SK-N-SH (cell line): ENCODE measurements around the gene CCNY. TPM values are rescaled to one million over a fixed set of nuclear protein-coding genes. Genes with fewer than 3 reads are reported as not detected.

Experiments
- CTCF ChIA-PET: fragments of 300-600, 350-600 bp; formaldehyde crosslinking; extraction: SDS; loops from one replicate; lab custom pipeline; 2021; lab: Yijun Ruan, JAX
- POLR2A ChIA-PET: fragments of 350-600 bp; sonication (Branson Sonifier 250); formaldehyde crosslinking; extraction: SDS; loops from one replicate; lab custom pipeline; 2020; ENCODE audit warnings: antibody characterized with exemption, inconsistent platforms; lab: Yijun Ruan, JAX
- DNase-seq: peaks from one replicate; pipeline ENCODE4 v3.0.0; 2012
- H2AFZ ChIP-seq: fragments of 200-600 bp; sonication (generic); 2 replicates; pipeline ENCODE4 v1.8.1; 2016; ENCODE audit warnings: antibody characterized with exemption, mild to moderate bottlenecking, low read depth
- H3F3A ChIP-seq: fragments of 200-600 bp; sonication (generic); replicated peaks from 2 replicates; pipeline ENCODE3; 2016; ENCODE audit warnings: antibody characterized with exemption, mild to moderate bottlenecking; ENCODE audit not compliant: insufficient read depth
- H3K27ac ChIP-seq, 2 experiments: fragments of 200-500 bp in 1 of 2; fragments of 200-600 bp in 1 of 2; sonication (Bioruptor generic) in 1 of 2; sonication (generic), shearing (Covaris generic) in 1 of 2; 2 replicates each; pipeline versions ENCODE4 v1.5.1 to v1.6.1; 2014 to 2016; ENCODE audit warnings: low read depth in 2 of 2, inconsistent platforms in 1 of 2, low read length in 1 of 2, mild to moderate bottlenecking in 1 of 2, mixed read lengths in 1 of 2
- H3K27me3 ChIP-seq: fragments of 200-600 bp; sonication (generic), shearing (Covaris generic); 2 replicates; pipeline ENCODE4 v1.6.1; 2016; ENCODE audit warnings: mixed run types; ENCODE audit not compliant: insufficient read depth
- H3K36me3 ChIP-seq, 2 experiments: fragments of 200-500 bp in 1 of 2; fragments of 200-600 bp in 1 of 2; sonication (Bioruptor generic) in 1 of 2; sonication (generic) in 1 of 2; replicated peaks in 1 of 2; 2 replicates each; pipeline versions ENCODE3 to v1.5.1; 2014 to 2016; ENCODE audit warnings: low read length in 1 of 2, mild to moderate bottlenecking in 1 of 2; ENCODE audit not compliant: insufficient read depth in 2 of 2, control insufficient read depth in 1 of 2
- H3K4me1 ChIP-seq, 2 experiments: fragments of 200-500 bp in 1 of 2; fragments of 200-600 bp in 1 of 2; sonication (Bioruptor generic) in 1 of 2; sonication (generic), shearing (Covaris generic) in 1 of 2; 2 replicates each; pipeline versions ENCODE4 v1.5.1 to v1.6.1; 2014 to 2016; ENCODE audit warnings: low read depth in 1 of 2, low read length in 1 of 2, mixed run types in 1 of 2; ENCODE audit not compliant: insufficient read depth in 2 of 2, control insufficient read depth in 1 of 2
- H3K4me2 ChIP-seq: fragments of 200-600 bp; sonication (generic), shearing (Covaris generic); 2 replicates; pipeline ENCODE4 v1.6.1; 2017; ENCODE audit warnings: mixed run types
- H3K4me3 ChIP-seq, 2 experiments: fragments of 200-500 bp in 1 of 2; fragments of 200-600 bp in 1 of 2; sonication (Bioruptor generic) in 1 of 2; sonication (generic), shearing (Covaris generic) in 1 of 2; 2 replicates each; pipeline versions ENCODE4 v1.5.1 to v1.8.1; 2014 to 2016; ENCODE audit warnings: low read depth in 2 of 2, inconsistent platforms in 1 of 2, low read length in 1 of 2, mild to moderate bottlenecking in 1 of 2, mixed read lengths in 1 of 2, moderate library complexity in 1 of 2
- H3K79me2 ChIP-seq: fragments of 200-600 bp; sonication (generic); 2 replicates; pipeline ENCODE4 v1.8.1; 2017; ENCODE audit warnings: mild to moderate bottlenecking; ENCODE audit not compliant: insufficient read depth
- H3K9ac ChIP-seq: fragments of 200-600 bp; sonication (generic); 2 replicates; pipeline ENCODE4 v1.6.1; 2017; ENCODE audit warnings: mixed run types
- H3K9me2 ChIP-seq: fragments of 200-600 bp; sonication (generic); 2 replicates; pipeline ENCODE4 v1.6.1; 2017; ENCODE audit warnings: mixed run types
- H3K9me3 ChIP-seq: fragments of 200-600 bp; sonication (generic); 2 replicates; pipeline ENCODE4 v1.6.1; 2017; ENCODE audit warnings: mixed run types, mild to moderate bottlenecking, moderate library complexity
- H4K20me1 ChIP-seq: fragments of 200-600 bp; sonication (generic); 2 replicates; pipeline ENCODE4 v1.6.1; 2017; ENCODE audit warnings: mild to moderate bottlenecking, mixed run types; ENCODE audit not compliant: insufficient read depth
- ELF1 ChIP-seq: IDR thresholded peaks from 2 replicates; pipeline ENCODE4 v1.4.0; 2012
- MAX ChIP-seq: IDR thresholded peaks from 2 replicates; pipeline ENCODE4 v1.4.0; 2012; ENCODE audit warnings: low read depth
- NRF1 ChIP-seq: IDR thresholded peaks from 2 replicates; pipeline ENCODE4 v1.6.1; 2012; ENCODE audit warnings: low read depth, mild to moderate bottlenecking, low read length
- POLR2AphosphoS5 ChIP-seq: IDR thresholded peaks from 2 replicates; pipeline ENCODE4 v1.6.1; 2012; ENCODE audit warnings: low read depth, low read length
- RAD21 ChIP-seq: IDR thresholded peaks from 2 replicates; pipeline ENCODE4 v1.6.1; 2012; ENCODE audit warnings: mild to moderate bottlenecking, low read length
- RCOR1 ChIP-seq: fragments of 150-350 bp; IDR thresholded peaks from 2 replicates; pipeline ENCODE4 v1.6.1; 2017; ENCODE audit warnings: antibody characterized with exemption, low read length
- REST ChIP-seq: IDR thresholded peaks from 2 replicates; pipeline ENCODE4 v1.6.1; 2012; ENCODE audit warnings: mild to moderate bottlenecking, low read depth, low read length, moderate library complexity
- WGBS: methylation state at CpG from one replicate; pipeline ENCODE4 v1.1.6; 2017; ENCODE audit warnings: low lambda C conversion rate; 5-methylcytosine and 5-hydroxymethylcytosine counted together
- polyA plus RNA-seq, 3 experiments: library from polyadenylated mRNA; depleted of rRNA; stranded (reverse); fragments of >200 nt; gene quantifications; 2 replicates each; pipeline ENCODE4 v1.2.3, GENCODE V29; 2012
- TF ChIP-seq, protein P1 (sequence below): fragments of 200-600 bp; sonication (generic); IDR thresholded peaks from 2 replicates; pipeline ENCODE4 v1.6.1; 2017; ENCODE audit warnings: antibody characterized with exemption, mild to moderate bottlenecking, moderate library complexity
- TF ChIP-seq, protein P2 (sequence below): fragments of 150-350 bp; IDR thresholded peaks from 2 replicates; pipeline ENCODE4 v1.6.1; 2016; ENCODE audit warnings: mild to moderate bottlenecking, low read depth, low read length

Gene CCNY
- polyA plus RNA-seq, 1 of the 3 experiments (the other 2 are of a cell fraction), result 29.4 TPM

GRCh38 chr10:35574924-35575352 is 238.6 kb downstream of the CCNY start:
- H3K9me2 ChIP-seq, result no peaks in the 10 kb centered on the region
- no peaks in the 10 kb centered on the region for H3K27me3 ChIP-seq
- H4K20me1 ChIP-seq, result no peaks in the 10 kb centered on the region
- H3K27ac ChIP-seq, result no peak overlapping the region
- no peaks in the 10 kb centered on the region; a peak in 1 of 4 replicates for H3K4me1 ChIP-seq
- no peak overlapping the region for H3K4me2 ChIP-seq
- no peak overlapping the region for H2AFZ ChIP-seq
- 78% methylated on average over 8 of the region's 9 CpGs for WGBS
- TF ChIP-seq, protein P1, sequence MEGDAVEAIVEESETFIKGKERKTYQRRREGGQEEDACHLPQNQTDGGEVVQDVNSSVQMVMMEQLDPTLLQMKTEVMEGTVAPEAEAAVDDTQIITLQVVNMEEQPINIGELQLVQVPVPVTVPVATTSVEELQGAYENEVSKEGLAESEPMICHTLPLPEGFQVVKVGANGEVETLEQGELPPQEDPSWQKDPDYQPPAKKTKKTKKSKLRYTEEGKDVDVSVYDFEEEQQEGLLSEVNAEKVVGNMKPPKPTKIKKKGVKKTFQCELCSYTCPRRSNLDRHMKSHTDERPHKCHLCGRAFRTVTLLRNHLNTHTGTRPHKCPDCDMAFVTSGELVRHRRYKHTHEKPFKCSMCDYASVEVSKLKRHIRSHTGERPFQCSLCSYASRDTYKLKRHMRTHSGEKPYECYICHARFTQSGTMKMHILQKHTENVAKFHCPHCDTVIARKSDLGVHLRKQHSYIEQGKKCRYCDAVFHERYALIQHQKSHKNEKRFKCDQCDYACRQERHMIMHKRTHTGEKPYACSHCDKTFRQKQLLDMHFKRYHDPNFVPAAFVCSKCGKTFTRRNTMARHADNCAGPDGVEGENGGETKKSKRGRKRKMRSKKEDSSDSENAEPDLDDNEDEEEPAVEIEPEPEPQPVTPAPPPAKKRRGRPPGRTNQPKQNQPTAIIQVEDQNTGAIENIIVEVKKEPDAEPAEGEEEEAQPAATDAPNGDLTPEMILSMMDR, result peak; percentile 47
- no peak for TF ChIP-seq REST
- TF ChIP-seq, all 33 proteins: peak for 1
- H3K79me2 ChIP-seq, result no peaks in the 10 kb centered on the region
- ChIA-PET CTCF (interaction anchor here (1.2 to 11.3 kb wide), 4 partner anchors 9 to 20 kb away, joined by 3 to 68 read pairs (median 3); no protein-coding TSS in a partner anchor), POLR2A (no interaction called here)
- H3K36me3 ChIP-seq, result peaks cover 6 to 14% of the 10 kb centered on the region in 2 experiments
- no peaks in the 10 kb centered on the region for H3K9me3 ChIP-seq
- no peak for DNase-seq
- H3K4me3 ChIP-seq, result no peak overlapping the region
- H3K9ac ChIP-seq, result no peak overlapping the region
- peaks cover 4% of the 10 kb centered on the region for H3F3A ChIP-seq

GRCh38 chr10:35575640-35576039 is 239.3 kb downstream of the CCNY start:
- Histone ChIP-seq H3K9ac (no peak overlapping the region), H3K27me3 (no peaks in the 10 kb centered on the region), H3K9me2 (no peaks in the 10 kb centered on the region), H3K4me2 (no peak overlapping the region), H2AFZ (no peak overlapping the region), H3K27ac (no peak overlapping the region), H3F3A (peaks cover 4% of the 10 kb centered on the region), H3K79me2 (no peaks in the 10 kb centered on the region), H3K4me1 (no peaks in the 10 kb centered on the region; a peak in 1 of 4 replicates), H3K9me3 (no peaks in the 10 kb centered on the region), H4K20me1 (no peaks in the 10 kb centered on the region), H3K36me3 (peaks cover 6 to 9% of the 10 kb centered on the region in 2 experiments), H3K4me3 (no peak overlapping the region)
- ChIA-PET POLR2A (no interaction called here), CTCF (interaction anchor here (0.7 to 11.3 kb wide), 5 partner anchors 8 to 690 kb away, joined by 3 to 68 read pairs (median 3); no protein-coding TSS in a partner anchor)
- no peak for TF ChIP-seq MAX
- TF ChIP-seq RCOR1, result no peak
- TF ChIP-seq ELF1, result no peak
- TF ChIP-seq POLR2AphosphoS5, result no peak
- no peak for TF ChIP-seq NRF1
- no peak for TF ChIP-seq RAD21
- TF ChIP-seq, protein P2, sequence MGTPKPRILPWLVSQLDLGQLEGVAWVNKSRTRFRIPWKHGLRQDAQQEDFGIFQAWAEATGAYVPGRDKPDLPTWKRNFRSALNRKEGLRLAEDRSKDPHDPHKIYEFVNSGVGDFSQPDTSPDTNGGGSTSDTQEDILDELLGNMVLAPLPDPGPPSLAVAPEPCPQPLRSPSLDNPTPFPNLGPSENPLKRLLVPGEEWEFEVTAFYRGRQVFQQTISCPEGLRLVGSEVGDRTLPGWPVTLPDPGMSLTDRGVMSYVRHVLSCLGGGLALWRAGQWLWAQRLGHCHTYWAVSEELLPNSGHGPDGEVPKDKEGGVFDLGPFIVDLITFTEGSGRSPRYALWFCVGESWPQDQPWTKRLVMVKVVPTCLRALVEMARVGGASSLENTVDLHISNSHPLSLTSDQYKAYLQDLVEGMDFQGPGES, result no peak
- no peak for DNase-seq
- WGBS, result 90% methylated on average over 7 of the region's 9 CpGs
